ENCODE results near the gene C1S.

The C1S gene

GRCh38 chr12:7079826-7080125 lies 19.3 kb downstream of the C1S start:
- DNase-seq: no peak

- DNase-seq: no peak
Measured at GRCh38 chr12:7081037-7081436, 20.5 kb downstream of the C1S start.

- DNase-seq: no peak
Measured at GRCh38 chr12:7083125-7083524, 22.6 kb downstream of the C1S start.

GRCh38 chr12:7089196-7089871 lies 28.8 kb downstream of the C1S start:
- no peak for DNase-seq

- no peak for DNase-seq
Measured at GRCh38 chr12:7090222-7090998, 29.9 kb downstream of the C1S start.

- DNase-seq: no peak
Measured at GRCh38 chr12:7091171-7091570, 30.7 kb downstream of the C1S start.

GRCh38 chr12:7091660-7092228 lies 31.2 kb downstream of the C1S start:
- DNase-seq: no peak

- peak; percentile 63 for DNase-seq
Measured at GRCh38 chr12:7092229-7092985, 31.9 kb downstream of the C1S start, which contains the start of gene C1R. Gene C1R (minus strand): TSS chr12:7092445. CDS start chr12:7092388, 57 bp downstream.

GRCh38 chr12:7092986-7093460 lies 32.5 kb downstream of the C1S start:
- no peak for DNase-seq

GRCh38 chr12:7093486-7093885 lies 33.0 kb downstream of the C1S start:
- DNase-seq: no peak

GRCh38 chr12:7093892-7094291 lies 33.4 kb downstream of the C1S start:
- no peak for DNase-seq

- DNase-seq: no peak
Measured at GRCh38 chr12:7096006-7096932, 35.8 kb downstream of the C1S start.

- peak; percentile 7 for DNase-seq
Measured at GRCh38 chr12:7096979-7097378, 36.5 kb downstream of the C1S start.

GRCh38 chr12:7099290-7099996 lies 38.9 kb downstream of the C1S start:
- peak; percentile 81 for DNase-seq

GRCh38 chr12:7100239-7100638 lies 39.7 kb downstream of the C1S start:
- peak; percentile 41 for DNase-seq

- no peak for DNase-seq
Measured at GRCh38 chr12:7101047-7101693, 40.7 kb downstream of the C1S start.

- no peak for DNase-seq
Measured at GRCh38 chr12:7101694-7102131, 41.2 kb downstream of the C1S start.

- DNase-seq: no peak
Measured at GRCh38 chr12:7102582-7102981, 42.1 kb downstream of the C1S start.

- no peak for DNase-seq
Measured at GRCh38 chr12:7103837-7104584, 43.5 kb downstream of the C1S start.

GRCh38 chr12:7106082-7106481 lies 45.6 kb downstream of the C1S start:
- no peak for DNase-seq

Data from NCI-H1105 treated with DMSO at 0.1 percent for 48 hours (cell line).